Measurements from ENCODE around the gene SERINC5. TPM values are rescaled to one million over a fixed set of nuclear protein-coding genes. Genes with fewer than 3 reads are reported as not detected.

SERINC5 gene
- total and polyA plus RNA-seq, 2 donors (not counting 3 experiments of a cell fraction or from before 2014, with no cell fraction given): 3.2 to 10.1 TPM

GRCh38 chr5:80128141-80128540 is 127.7 kb downstream of the SERINC5 start:
- Histone ChIP-seq H3K27me3 (ENCODE audit: control insufficient read depth in 2 of 2, insufficient read depth in 2 of 2, low read length in 2 of 2) (no peaks in the 10 kb centered on the region), H3K27ac (ENCODE audit: insufficient read depth, low read depth, low read length) (no peak overlapping the region), H3K9me1 (replicated peaks; ENCODE audit: control insufficient read depth, extremely low read depth, insufficient read depth, low read length) (no peaks in the 10 kb centered on the region), H4K20me1 (replicated peaks; ENCODE audit: control insufficient read depth, extremely low read depth, insufficient read depth, low read length) (no peaks in the 10 kb centered on the region), H3K4me1 (ENCODE audit: control insufficient read depth, extremely low read depth, insufficient read depth, low read length) (no peaks in the 10 kb centered on the region), H3K4me3 (replicated peaks in 1 of 3; ENCODE audit: insufficient read depth in 1 of 3, low read depth in 1 of 3, low read length in 3 of 3) (no peak overlapping the region), H2AFZ (ENCODE audit: low read depth, low read length) (no peak overlapping the region), H3K9me3 (replicated peaks; ENCODE audit: control insufficient read depth, insufficient read depth, low read length) (no peaks in the 10 kb centered on the region), H3K36me3 (ENCODE audit: control insufficient read depth in 2 of 2, extremely low read depth in 1 of 2, insufficient read depth in 2 of 2, low read length in 2 of 2) (no peaks in the 10 kb centered on the region), H3K4me2 (ENCODE audit: insufficient read depth, low read length) (no peak overlapping the region), H3K79me2 (ENCODE audit: control insufficient read depth, insufficient read depth, low read length) (no peaks in the 10 kb centered on the region), H3K9ac (replicated peaks; ENCODE audit: extremely low read depth, insufficient read depth, low read length) (no peak overlapping the region)
- no peak for FAIRE-seq
- no peak for DNase-seq (ENCODE audit: low read depth, low spot score)
- dilution Hi-C loops (cut with MboI; ENCODE audit: extremely low pct_ligation_motif_present, low sequenced_read_pairs) (no loop called here), intact Hi-C loops (cut with micrococcal nuclease) (no loop called here)
- CTCF ChIA-PET: no interaction called here
- POLR2A ChIA-PET: no interaction called here
- BruUV-seq (replicated peaks): no TSS peak
- no peak for TF ChIP-seq EZH2 (IDR thresholded peaks at IDR 0.05; ENCODE audit: borderline replicate concordance, low read depth, low read length, severe bottlenecking)
- TF ChIP-seq, protein P1, sequence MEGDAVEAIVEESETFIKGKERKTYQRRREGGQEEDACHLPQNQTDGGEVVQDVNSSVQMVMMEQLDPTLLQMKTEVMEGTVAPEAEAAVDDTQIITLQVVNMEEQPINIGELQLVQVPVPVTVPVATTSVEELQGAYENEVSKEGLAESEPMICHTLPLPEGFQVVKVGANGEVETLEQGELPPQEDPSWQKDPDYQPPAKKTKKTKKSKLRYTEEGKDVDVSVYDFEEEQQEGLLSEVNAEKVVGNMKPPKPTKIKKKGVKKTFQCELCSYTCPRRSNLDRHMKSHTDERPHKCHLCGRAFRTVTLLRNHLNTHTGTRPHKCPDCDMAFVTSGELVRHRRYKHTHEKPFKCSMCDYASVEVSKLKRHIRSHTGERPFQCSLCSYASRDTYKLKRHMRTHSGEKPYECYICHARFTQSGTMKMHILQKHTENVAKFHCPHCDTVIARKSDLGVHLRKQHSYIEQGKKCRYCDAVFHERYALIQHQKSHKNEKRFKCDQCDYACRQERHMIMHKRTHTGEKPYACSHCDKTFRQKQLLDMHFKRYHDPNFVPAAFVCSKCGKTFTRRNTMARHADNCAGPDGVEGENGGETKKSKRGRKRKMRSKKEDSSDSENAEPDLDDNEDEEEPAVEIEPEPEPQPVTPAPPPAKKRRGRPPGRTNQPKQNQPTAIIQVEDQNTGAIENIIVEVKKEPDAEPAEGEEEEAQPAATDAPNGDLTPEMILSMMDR (IDR thresholded peaks at IDR 0.05; ENCODE audit: extremely low read depth in 1 of 2, insufficient read depth in 1 of 2, low read depth in 1 of 2, low read length in 2 of 2): no peak

- BruUV-seq (replicated peaks): no TSS peak
- POLR2A ChIA-PET: no interaction called here
- CTCF ChIA-PET: no interaction called here
- DNase-seq (ENCODE audit: low read depth, low spot score) (no peak), FAIRE-seq (no peak)
- no peaks in the 10 kb centered on the region for H3K36me3 ChIP-seq (ENCODE audit: control insufficient read depth in 2 of 2, extremely low read depth in 1 of 2, insufficient read depth in 2 of 2, low read length in 2 of 2)
- no peak overlapping the region for H3K9ac ChIP-seq (replicated peaks; ENCODE audit: extremely low read depth, insufficient read depth, low read length)
- H2AFZ ChIP-seq (ENCODE audit: low read depth, low read length): no peak overlapping the region
- no peaks in the 10 kb centered on the region for H4K20me1 ChIP-seq (replicated peaks; ENCODE audit: control insufficient read depth, extremely low read depth, insufficient read depth, low read length)
- H3K27me3 ChIP-seq (ENCODE audit: control insufficient read depth in 2 of 2, insufficient read depth in 2 of 2, low read length in 2 of 2): no peaks in the 10 kb centered on the region
- H3K4me3 ChIP-seq (replicated peaks in 1 of 3; ENCODE audit: insufficient read depth in 1 of 3, low read depth in 1 of 3, low read length in 3 of 3): no peak overlapping the region
- no peak overlapping the region for H3K27ac ChIP-seq (ENCODE audit: insufficient read depth, low read depth, low read length)
- dilution Hi-C loops (cut with MboI; ENCODE audit: extremely low pct_ligation_motif_present, low sequenced_read_pairs): no loop called here
- TF ChIP-seq MYC (IDR thresholded peaks at IDR 0.05; ENCODE audit: low read depth, low read length) (no peak), POLR2AphosphoS5 (IDR thresholded peaks at IDR 0.05; ENCODE audit: insufficient read depth, low read depth, low read length) (no peak), EZH2 (IDR thresholded peaks at IDR 0.05; ENCODE audit: borderline replicate concordance, low read depth, low read length, severe bottlenecking) (no peak), JUN (IDR thresholded peaks at IDR 0.05; ENCODE audit: borderline replicate concordance, insufficient read depth, insufficient read length, low read depth) (no peak), POLR2A (IDR thresholded peaks at IDR 0.05; ENCODE audit: low read depth, low read length) (no peak), GATA2 (IDR thresholded peaks at IDR 0.05; ENCODE audit: insufficient read depth, insufficient read length, low read depth, low read length) (no peak), MAX (IDR thresholded peaks at IDR 0.05; ENCODE audit: insufficient read depth, insufficient read length) (no peak), FOS (IDR thresholded peaks at IDR 0.05; ENCODE audit: borderline replicate concordance, insufficient read depth, low read length) (no peak)
- TF ChIP-seq, protein P1 (IDR thresholded peaks at IDR 0.05; ENCODE audit: extremely low read depth in 1 of 2, insufficient read depth in 1 of 2, low read depth in 1 of 2, low read length in 2 of 2): no peak
- no peaks in the 10 kb centered on the region for H3K79me2 ChIP-seq (ENCODE audit: control insufficient read depth, insufficient read depth, low read length)
- no peaks in the 10 kb centered on the region for H3K9me3 ChIP-seq (replicated peaks; ENCODE audit: control insufficient read depth, insufficient read depth, low read length)
- intact Hi-C loops (cut with micrococcal nuclease): no loop called here
- H3K9me1 ChIP-seq (replicated peaks; ENCODE audit: control insufficient read depth, extremely low read depth, insufficient read depth, low read length): no peaks in the 10 kb centered on the region
- no peak overlapping the region for H3K4me2 ChIP-seq (ENCODE audit: insufficient read depth, low read length)
- H3K4me1 ChIP-seq (ENCODE audit: control insufficient read depth, extremely low read depth, insufficient read depth, low read length): no peaks in the 10 kb centered on the region
Measured at GRCh38 chr5:80127116-80127552, 128.7 kb downstream of the SERINC5 start.

All from endothelial cell of umbilical vein (primary cell).